Activated naive CD4-positive, alpha-beta T cell treated with anti-CD3 and anti-CD28 coated beads, Interleukin-2, amount 50 U/mL, for 24 hours (primary cell): ENCODE data around the gene DUSP23.

Experiments
- H3K27ac Mint-ChIP-seq: one replicate; pipeline ENCODE4 v1.8.0; 2021; ENCODE audit warnings: mild to moderate bottlenecking, mixed read lengths
- H3K27me3 Mint-ChIP-seq: one replicate; pipeline ENCODE4 v1.8.0; 2021; ENCODE audit warnings: mixed read lengths
- H3K36me3 Mint-ChIP-seq: one replicate; pipeline ENCODE4 v1.8.0; 2021; ENCODE audit warnings: mixed read lengths
- H3K4me1 Mint-ChIP-seq: one replicate; pipeline ENCODE4 v1.8.0; 2021; ENCODE audit warnings: mixed read lengths
- H3K4me3 Mint-ChIP-seq: one replicate; pipeline ENCODE4 v1.8.0; 2021; ENCODE audit warnings: mild to moderate bottlenecking, mixed read lengths
- H3K9me3 Mint-ChIP-seq: one replicate; pipeline ENCODE4 v1.8.0; 2021; ENCODE audit warnings: mixed read lengths

DUSP23 gene

DNA sequence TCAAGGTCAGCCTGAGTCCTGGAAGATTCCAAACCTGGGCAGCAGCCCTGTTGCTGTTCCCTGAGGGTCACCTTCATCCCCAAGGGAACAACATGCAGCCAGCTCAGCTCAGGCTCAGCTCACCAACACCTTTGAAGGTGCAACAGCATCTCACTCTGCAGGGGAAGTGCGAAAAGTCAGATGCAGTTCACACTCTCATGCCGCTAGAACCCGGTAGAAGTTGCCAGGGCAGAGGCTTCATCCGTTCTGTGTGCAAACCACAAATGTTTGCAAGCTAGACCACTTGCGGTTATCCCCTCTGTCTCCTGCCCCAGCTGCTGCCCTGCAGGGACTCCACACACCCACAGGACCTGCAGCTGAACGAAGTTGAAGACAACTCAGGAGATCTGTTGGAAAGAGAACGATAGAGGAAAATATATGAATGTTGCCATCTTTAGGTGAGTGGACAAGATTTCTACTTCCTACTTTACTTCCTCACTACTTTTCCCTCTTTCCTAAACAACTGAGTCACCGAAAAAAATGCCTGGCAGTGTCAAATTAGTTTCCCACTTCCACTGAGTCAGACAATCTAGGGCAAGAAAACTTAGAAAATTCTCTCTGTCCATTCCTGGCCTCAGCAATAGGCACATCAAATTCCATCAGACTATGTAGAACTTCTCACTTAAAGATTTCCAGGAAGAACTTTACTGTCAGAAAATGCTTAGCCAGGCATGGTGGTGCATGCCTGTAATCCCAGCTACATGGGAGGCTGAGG is 19.6 kb downstream of the DUSP23 start:
- Mint-ChIP-seq H3K27ac (peak overlapping the region; percentile 57), H3K9me3 (no peaks in the 10 kb centered on the region), H3K27me3 (peaks cover 2% of the 10 kb centered on the region), H3K36me3 (no peaks in the 10 kb centered on the region), H3K4me1 (peaks cover 19% of the 10 kb centered on the region), H3K4me3 (peak overlapping the region; percentile 52)

DNA sequence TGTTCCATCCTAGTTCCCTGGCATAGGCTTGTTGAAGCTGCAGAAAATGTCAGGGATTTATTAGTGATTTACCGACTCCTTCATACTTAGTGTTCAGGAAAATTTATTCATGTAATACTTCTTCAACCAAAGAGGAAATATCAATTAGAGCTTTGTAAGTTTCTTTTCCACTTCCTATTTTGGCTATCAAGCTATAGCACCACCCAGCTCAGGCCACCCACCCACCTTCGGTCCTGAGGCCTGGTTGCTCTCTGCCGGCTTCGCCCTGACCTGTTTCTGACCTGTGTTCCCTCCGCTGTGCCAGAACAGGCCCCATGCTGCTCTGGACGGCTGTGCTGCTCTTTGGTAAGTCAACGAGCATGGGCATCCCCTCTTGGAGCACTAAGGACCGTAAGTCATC is 21.3 kb downstream of the DUSP23 start, which contains the start of gene FCRL6:
Gene FCRL6, plus strand, starts transcription at position 250 of the 400 bp plus-strand sequence. Its CDS starts 65 bp downstream, at position 315.
- H3K27me3 Mint-ChIP-seq = peaks cover 2% of the 10 kb centered on the region
- H3K4me3 Mint-ChIP-seq = peak within 1 kb of the TSS; percentile 58
- H3K4me1 Mint-ChIP-seq = peaks cover 19% of the 10 kb centered on the region
- H3K9me3 Mint-ChIP-seq = no peaks in the 10 kb centered on the region
- H3K36me3 Mint-ChIP-seq = no peaks in the 10 kb centered on the region
- peak within 1 kb of the TSS; percentile 26 for H3K27ac Mint-ChIP-seq

DNA sequence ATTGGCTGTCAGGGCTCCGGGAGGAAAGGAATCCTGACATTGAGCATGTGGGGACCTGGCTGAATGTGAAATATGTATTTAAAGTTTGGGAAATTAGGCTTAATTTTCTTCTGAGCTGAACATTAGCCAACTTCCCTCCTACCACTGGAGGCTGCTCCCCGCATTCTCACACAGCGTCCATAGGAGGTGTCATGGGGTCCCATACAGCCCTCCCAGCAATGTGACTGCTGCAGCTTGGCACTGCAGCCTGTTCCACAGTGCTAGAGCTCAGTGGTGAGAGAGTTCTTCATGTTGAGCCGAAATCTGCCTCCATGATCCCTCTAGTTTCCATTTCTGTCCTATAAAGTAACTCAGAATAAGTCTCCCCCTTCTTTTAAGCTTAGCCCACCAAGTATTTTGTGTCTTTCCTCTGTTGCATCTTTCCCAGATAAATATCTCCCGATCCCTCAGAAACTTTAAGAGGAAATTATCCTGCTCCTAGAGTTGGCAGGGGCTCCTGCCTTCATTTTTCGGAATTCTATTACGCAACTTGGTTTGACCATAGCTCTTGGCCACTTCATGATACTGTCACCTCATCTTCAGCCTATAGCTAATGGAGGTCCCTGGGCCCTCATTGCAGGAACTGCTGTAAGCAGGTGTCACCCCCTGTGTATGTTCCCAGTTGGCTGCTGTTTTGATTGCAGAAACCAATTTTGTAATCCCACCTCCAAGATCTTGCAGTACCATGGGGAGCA is 23.4 kb downstream of the DUSP23 start:
- H3K9me3 Mint-ChIP-seq = no peaks in the 10 kb centered on the region
- H3K36me3 Mint-ChIP-seq = no peaks in the 10 kb centered on the region
- peaks cover 2% of the 10 kb centered on the region for H3K27me3 Mint-ChIP-seq
- peak overlapping the region; percentile 37 for H3K4me3 Mint-ChIP-seq
- no peak overlapping the region for H3K27ac Mint-ChIP-seq
- H3K4me1 Mint-ChIP-seq = peaks cover 19% of the 10 kb centered on the region

DNA sequence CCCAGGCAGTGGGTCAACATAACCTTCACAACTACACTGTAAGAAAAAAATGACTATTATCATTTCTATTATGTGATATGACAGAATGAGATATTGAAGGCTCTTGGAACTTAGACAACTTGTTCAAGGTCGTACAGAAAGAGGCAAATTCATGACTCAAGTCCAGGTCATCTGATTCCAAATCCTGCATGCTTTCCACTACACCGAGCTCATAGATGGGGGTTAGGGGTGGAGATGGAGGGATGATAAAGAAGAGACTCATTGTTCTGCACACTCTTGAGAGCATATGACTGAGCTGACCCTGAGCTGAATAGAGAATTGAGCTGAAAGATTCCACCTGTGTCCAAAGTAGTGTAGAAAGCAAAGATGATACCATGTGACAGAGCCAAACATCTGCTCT is 24.2 kb downstream of the DUSP23 start:
- H3K27me3 Mint-ChIP-seq = peaks cover 2% of the 10 kb centered on the region
- H3K36me3 Mint-ChIP-seq = no peaks in the 10 kb centered on the region
- no peaks in the 10 kb centered on the region for H3K9me3 Mint-ChIP-seq
- peaks cover 16% of the 10 kb centered on the region for H3K4me1 Mint-ChIP-seq
- no peak overlapping the region for H3K4me3 Mint-ChIP-seq
- no peak overlapping the region for H3K27ac Mint-ChIP-seq

DNA sequence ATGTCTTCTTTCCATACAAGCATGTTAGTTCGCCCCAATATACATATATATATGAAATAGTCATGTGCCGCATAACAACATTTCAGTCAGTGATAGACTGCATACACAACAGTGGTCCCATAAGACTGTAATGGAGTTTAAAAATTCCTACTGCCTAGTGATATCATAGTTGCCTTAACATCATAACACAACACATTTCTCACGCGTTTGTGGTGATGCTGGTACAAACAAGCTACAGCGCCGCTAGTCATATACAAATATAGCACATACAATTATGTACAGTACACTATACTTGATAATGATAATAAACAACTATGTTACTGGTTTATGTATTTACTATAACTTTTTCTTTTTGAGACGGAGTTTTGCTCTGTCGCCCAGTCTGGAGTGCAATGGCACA is 35.2 kb downstream of the DUSP23 start:
- Mint-ChIP-seq H3K36me3 (no peaks in the 10 kb centered on the region), H3K9me3 (no peaks in the 10 kb centered on the region), H3K4me1 (no peaks in the 10 kb centered on the region), H3K27me3 (no peaks in the 10 kb centered on the region), H3K27ac (no peak overlapping the region), H3K4me3 (no peak overlapping the region)

DNA sequence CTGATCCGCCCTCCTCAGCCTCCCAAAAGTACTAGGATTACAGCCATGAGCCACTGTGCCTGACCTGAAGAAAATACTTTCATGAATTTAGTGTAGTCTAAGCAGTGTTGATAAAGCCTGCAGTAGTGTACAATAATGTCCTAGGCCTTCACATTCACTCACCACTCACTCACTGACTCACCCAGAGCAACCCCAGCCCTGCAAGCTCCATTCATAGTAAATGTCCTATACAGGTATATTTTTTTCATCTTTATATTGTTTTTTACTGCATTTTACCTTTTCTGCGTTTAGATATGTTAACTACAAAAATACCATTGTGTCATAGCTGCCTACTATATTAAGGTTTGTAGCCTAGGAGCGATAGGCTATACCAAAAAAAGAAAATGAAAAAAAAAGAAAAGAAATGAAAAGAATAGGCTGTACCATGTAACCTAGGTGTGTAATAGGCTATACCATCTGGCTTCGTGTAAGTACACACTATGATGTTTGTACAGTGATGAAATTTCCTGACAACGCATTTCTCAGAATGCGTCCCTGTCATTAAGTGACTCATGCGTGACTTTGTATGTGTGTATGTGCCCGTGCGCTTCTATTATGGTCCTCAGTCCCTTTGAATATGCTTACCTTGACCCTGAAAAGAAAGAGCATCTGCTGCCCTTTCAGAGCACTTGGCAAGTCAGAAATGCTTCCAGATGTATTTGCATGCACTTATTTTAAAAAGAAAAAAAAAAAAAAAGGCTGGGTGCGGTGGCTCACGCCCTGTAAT is 36.7 kb downstream of the DUSP23 start:
- Mint-ChIP-seq H3K9me3 (no peaks in the 10 kb centered on the region), H3K4me3 (no peak overlapping the region), H3K36me3 (no peaks in the 10 kb centered on the region), H3K27ac (no peak overlapping the region), H3K27me3 (no peaks in the 10 kb centered on the region), H3K4me1 (no peaks in the 10 kb centered on the region)

DNA sequence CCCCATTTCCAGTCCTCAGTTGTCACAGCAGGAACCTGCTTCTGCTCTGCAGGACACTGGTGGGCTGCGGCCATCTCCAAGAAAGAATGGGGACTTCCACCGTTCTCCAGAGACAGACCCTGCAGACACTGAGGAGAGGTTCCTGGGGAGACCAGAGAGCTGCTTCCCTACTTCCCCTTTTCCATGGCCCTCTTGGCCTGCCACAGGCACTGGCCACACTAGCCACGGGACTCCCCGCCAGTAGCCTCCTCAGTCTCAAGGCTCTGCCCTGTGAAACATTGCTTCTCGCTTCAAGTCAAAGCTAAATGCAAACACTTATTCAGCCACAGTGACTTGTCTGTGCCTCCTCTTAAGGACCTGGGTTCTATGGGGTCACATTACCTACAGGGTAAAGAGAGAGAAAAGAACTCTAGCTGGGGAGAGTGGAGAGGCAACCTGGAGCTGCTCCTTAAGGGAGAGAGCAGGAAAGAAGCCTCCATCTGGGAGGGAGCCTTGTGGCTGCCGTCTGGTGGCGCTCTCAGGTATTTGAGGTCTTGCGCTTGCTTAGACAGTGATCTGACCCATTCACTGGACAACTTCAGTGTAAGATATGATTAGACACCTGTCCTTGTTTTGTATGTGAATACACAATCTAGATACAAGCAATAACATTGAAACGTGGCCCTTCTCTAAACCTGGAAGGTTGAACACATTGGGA is 40.6 kb downstream of the DUSP23 start:
- Mint-ChIP-seq H3K4me1 (peaks cover 17% of the 10 kb centered on the region), H3K27me3 (no peaks in the 10 kb centered on the region), H3K36me3 (no peaks in the 10 kb centered on the region), H3K9me3 (no peaks in the 10 kb centered on the region), H3K27ac (no peak overlapping the region), H3K4me3 (no peak overlapping the region)

DNA sequence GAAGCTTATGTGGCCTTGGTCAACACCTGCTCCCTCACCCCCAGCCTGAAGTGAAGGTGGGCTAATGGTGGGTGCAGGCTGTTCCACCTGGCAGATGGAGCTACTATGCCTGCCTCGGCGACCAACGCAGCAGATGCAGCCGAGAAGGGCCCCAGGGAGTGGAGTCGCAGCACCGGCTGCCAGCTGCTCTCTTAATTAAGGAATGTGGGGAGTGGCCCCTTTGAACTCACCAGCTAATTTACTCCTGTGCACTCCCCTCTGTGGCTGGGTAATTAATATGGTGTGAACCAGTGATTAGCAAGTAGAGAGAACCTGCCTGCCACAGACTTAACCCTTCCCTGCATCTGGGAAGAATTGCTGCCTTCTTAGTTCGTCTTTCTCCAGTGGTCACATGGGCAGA is 42.6 kb downstream of the DUSP23 start:
- peaks cover 1% of the 10 kb centered on the region for H3K36me3 Mint-ChIP-seq
- no peak overlapping the region for H3K27ac Mint-ChIP-seq
- peaks cover 36% of the 10 kb centered on the region for H3K4me1 Mint-ChIP-seq
- no peaks in the 10 kb centered on the region for H3K27me3 Mint-ChIP-seq
- no peaks in the 10 kb centered on the region for H3K9me3 Mint-ChIP-seq
- H3K4me3 Mint-ChIP-seq = no peak overlapping the region

DNA sequence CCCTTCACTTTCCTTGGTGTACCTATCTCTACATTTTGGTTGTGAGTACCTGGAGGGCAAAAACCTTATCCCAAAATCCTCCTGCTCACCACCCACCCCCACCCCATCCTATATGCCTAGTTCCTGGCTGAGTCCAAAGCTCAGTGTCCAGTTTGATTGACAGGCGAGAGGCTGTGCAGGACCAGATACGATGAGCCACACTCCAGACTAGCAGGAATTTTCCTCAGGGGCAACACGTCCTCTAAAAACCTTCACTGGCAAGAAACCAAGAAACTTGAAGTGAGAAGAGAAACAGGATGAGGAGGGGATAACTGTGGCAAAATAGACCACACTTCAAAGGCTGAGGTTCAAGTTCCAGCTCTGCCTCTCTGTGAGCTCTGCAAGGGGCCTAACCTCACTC is 44.8 kb downstream of the DUSP23 start:
- Mint-ChIP-seq H3K4me3 (no peak overlapping the region), H3K9me3 (peaks cover 5% of the 10 kb centered on the region), H3K27ac (peak overlapping the region; percentile 8), H3K36me3 (peaks cover 1% of the 10 kb centered on the region), H3K27me3 (no peaks in the 10 kb centered on the region), H3K4me1 (peaks cover 45% of the 10 kb centered on the region)

DNA sequence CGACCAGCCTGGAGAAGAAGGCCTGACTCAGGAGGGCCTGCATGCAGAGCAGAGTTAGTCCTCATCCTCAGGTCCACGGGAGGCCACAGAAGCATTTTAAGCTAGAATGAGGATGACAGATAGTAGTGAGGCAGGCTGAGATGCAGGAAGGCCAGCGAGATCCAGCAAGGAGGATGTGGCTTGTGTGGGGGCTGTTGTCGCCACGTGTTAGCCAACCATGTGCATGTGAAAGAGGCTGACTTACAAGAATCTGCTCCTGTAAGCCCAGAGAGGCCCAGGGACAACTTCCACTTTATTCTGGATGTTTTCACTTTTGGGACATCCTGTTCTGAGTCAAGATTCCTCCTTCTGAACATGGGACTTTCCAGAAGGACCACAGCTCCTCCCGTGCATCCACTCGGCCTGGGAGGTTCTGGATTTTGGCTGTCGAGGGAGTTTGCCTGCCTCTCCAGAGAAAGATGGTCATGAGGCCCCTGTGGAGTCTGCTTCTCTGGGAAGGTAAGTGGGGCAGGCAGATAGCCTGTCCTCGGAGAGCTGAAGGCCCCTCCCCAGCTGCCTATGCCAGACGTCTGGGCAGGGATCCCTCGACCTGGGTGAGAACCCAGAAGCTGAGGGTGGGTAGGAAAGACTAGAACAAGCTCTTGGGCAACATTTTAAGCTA is 45.8 kb downstream of the DUSP23 start, which contains the start of gene SLAMF8:
Gene SLAMF8, plus strand, starts transcription at position 433 of the 661 bp plus-strand sequence. Its CDS starts 26 bp downstream, at position 459.
- Mint-ChIP-seq H3K4me3 (peak within 1 kb of the TSS; percentile 3), H3K27ac (peak within 1 kb of the TSS; percentile 52), H3K27me3 (no peaks in the 10 kb centered on the region), H3K4me1 (peaks cover 45% of the 10 kb centered on the region), H3K36me3 (peaks cover 1% of the 10 kb centered on the region), H3K9me3 (peaks cover 5% of the 10 kb centered on the region)

DNA sequence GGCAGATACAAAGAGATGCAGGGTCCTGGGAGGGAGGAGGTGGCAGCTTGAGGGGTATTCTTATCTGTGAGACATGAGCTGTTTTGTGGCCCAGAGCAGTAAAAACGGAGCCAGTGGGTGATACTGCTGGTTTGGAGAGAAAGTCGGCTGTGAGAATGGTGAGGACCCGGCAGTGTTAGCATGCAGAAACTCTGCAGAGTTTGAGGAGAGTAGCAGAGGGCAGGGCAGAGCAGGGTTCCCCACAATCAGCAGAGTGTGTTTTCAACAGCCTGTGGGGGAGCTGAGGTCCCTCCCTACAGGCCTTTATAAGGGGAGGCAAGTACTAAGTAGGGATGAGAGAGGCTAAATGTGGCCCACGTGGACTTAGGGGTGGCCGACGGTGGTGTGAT is 46.3 kb downstream of the DUSP23 start:
- H3K4me1 Mint-ChIP-seq = peaks cover 45% of the 10 kb centered on the region
- no peaks in the 10 kb centered on the region for H3K27me3 Mint-ChIP-seq
- H3K9me3 Mint-ChIP-seq = peaks cover 5% of the 10 kb centered on the region
- peaks cover 1% of the 10 kb centered on the region for H3K36me3 Mint-ChIP-seq
- H3K4me3 Mint-ChIP-seq = no peak overlapping the region
- peak overlapping the region; percentile 52 for H3K27ac Mint-ChIP-seq

DNA sequence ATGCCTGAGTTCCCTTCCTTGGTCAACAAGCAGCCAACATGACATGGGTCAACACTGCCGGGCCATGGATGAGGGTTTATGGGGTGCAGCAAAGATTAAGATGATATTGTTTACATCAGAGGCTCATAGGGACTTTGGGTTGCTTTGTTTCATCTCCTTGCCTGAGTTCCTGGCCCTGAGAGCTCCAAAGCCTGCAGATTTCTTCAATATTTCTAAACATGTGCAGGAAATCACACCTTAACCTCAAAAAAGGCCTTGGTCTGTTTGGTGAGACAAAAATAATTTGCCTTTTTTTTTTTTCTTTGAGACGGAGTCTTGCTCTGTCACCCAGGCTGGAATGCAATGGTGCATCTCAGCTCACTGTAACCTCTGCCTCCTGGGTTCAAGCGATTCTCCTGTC is 46.8 kb downstream of the DUSP23 start:
- no peak overlapping the region for H3K4me3 Mint-ChIP-seq
- peaks cover 5% of the 10 kb centered on the region for H3K9me3 Mint-ChIP-seq
- H3K27ac Mint-ChIP-seq = no peak overlapping the region
- peaks cover 1% of the 10 kb centered on the region for H3K36me3 Mint-ChIP-seq
- H3K27me3 Mint-ChIP-seq = no peaks in the 10 kb centered on the region
- peaks cover 45% of the 10 kb centered on the region for H3K4me1 Mint-ChIP-seq

DNA sequence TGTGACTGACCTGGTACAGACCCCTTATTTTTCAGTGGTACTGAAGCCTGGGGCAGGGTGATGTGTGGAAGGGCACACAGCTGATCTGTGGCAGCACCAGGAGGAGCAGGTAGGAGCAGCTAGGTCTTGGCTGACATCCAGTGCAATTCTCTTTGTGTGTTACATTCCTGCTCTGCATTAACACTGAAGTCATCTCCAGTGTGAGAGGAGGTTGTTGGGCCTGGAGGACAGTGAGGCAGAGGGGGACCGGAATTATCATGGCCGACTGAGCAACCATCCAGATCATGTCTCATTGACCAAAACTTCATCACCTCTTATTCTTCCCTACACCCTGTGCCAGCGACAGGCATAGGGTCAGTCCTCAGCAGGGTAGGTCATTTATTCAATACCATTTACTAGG is 47.4 kb downstream of the DUSP23 start:
- no peak overlapping the region for H3K27ac Mint-ChIP-seq
- peaks cover 1% of the 10 kb centered on the region for H3K36me3 Mint-ChIP-seq
- H3K27me3 Mint-ChIP-seq = no peaks in the 10 kb centered on the region
- peak overlapping the region; percentile 17 for H3K4me3 Mint-ChIP-seq
- H3K9me3 Mint-ChIP-seq = peaks cover 5% of the 10 kb centered on the region
- peaks cover 45% of the 10 kb centered on the region for H3K4me1 Mint-ChIP-seq

DNA sequence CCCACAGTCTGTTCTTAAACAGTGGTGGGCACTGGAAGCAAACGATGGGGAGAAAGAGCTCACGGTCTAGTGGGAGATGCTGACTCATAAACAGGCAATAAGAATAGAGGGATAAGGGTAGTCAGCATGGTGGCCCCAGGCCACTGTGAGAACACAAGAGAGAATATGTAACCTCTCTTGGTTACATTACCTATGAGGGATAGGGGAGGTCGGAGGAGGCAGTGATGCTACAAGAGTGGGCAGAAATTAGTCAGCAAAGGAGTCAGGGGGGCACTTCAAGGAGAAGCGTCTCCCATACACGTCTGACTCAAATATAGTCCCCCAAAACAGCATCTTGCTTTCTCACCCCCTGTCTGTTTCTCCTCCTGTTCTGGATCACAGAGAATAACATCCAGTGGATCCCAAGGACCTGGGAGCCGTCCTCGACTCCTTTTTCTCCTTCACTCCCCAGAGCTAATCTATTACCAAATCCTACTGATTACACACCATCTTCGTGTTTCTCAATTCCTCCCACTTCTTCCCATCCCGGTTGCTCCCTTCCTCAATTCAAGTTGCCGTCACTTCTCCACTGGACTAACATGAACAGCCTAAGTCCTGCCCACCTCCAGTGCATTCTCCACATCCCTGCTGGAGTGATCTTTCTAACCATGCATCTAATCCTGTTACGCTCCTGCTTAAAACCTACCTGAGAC is 48.0 kb downstream of the DUSP23 start:
- peaks cover 5% of the 10 kb centered on the region for H3K9me3 Mint-ChIP-seq
- H3K27ac Mint-ChIP-seq = no peak overlapping the region
- H3K36me3 Mint-ChIP-seq = peaks cover 3% of the 10 kb centered on the region
- peak overlapping the region; percentile 17 for H3K4me3 Mint-ChIP-seq
- H3K27me3 Mint-ChIP-seq = no peaks in the 10 kb centered on the region
- H3K4me1 Mint-ChIP-seq = peaks cover 45% of the 10 kb centered on the region
